SH-SY5Y (cell line): Measurements from ENCODE around the gene CTNNA3.

Experiments
- GATA2 ChIP-seq: IDR thresholded peaks from 2 replicates; pipeline ENCODE4 v1.6.1; 2011; ENCODE audit warnings: mild to moderate bottlenecking, low read depth, low read length
- GATA3 ChIP-seq: IDR thresholded peaks from 2 replicates; pipeline ENCODE4 v1.6.1; 2011; ENCODE audit warnings: low read depth, mild to moderate bottlenecking, low read length, moderate library complexity

- TF ChIP-seq GATA2 (no peak), GATA3 (no peak)
Measured at GRCh38 chr10:66534866-66535265, 1161.1 kb downstream of the CTNNA3 start.
